HUDEP-2 (cell line): Measurements from ENCODE around the gene CD86.

ENCODE experiments used
- DNase-seq, 76 experiments: peaks; one replicate each; lab custom pipeline; 2025; ENCODE audit not compliant: unreplicated experiment in 76 of 76; lab: John Stamatoyannopoulos, UW

The CD86 gene

DNA sequence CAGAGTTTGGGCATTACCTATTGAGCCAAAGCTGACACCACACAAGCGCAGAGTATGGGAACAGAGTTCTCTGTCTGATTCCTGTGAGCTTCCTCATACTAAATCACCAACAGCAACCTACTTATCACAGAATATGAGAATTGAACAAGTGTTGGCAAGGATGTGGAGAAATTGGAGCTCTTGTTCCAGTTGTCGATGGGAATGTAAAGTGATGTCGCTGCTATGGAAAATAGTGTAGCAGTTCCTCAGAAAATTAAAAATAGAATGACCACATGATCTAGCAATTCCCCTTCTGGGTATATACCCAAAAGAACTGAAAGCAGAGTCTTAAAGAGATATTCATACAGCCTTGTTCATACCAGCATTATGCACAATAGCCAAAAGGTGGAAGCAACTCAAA lies 33.4 kb downstream of the CD86 start:
- no peak for DNase-seq

DNA sequence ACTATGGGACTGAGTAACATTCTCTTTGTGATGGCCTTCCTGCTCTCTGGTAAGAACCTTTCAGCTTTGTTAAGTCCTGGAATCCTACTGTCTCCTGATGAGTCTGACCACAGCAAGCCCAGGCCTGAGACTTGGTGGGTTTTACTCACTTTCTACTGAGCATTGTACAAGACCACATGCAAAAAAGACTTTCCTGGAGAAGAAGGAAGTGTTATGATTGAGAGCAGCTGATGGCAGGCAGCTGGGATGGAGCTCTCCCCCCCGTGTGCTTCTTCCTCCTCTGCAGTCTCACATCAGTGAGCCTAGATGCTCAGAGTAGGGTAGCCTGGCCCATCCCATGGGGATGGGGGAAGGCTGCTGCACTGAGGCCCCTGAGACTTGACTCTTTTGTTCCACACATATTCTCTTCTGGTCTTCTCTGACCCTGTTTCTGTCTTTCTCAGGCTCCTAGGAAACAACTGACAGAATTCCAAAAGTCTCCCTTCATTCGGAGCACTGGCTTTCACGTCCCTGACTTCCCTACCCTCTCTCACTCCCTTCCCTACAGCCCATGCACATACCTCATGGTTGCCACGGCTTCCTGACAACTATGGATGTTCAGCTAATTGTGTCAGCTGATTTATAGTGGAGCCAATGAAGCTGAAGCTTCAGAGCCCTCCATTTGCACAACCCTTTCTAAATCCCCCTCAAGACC lies 36.6 kb downstream of the CD86 start:
- DNase-seq = no peak

DNA sequence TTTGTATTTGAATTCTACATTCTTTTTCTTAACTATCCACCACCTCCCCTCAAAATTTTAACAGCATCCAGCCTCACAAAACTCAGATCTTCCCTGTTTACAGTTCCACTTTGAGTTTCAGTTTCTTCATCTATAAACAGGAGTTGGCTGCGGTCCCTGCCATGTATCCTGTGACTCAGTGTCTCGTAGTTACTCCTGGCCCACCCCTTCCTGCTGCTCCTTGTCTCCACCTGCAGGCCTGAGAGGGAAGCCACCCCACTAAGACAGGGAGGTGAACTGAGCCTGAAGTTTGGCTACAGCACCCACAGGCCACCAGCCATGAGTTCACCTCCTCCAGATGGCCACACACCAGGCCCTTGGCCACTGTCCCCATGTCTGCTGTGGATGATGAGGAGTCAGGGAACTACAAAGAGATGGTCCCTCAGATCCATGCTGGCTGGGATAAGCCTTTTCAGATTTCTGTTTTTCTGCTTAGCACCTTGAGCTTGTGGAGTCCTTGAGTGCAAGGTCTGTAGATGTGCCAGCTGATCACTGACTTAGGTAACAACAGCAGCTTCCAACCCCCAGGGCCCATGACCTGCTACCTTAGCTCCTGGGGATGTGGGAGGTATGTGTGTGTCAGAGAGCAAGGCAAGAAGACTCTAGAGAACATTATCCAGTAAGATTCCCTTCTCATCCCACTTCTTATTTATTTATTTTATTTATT lies 37.5 kb downstream of the CD86 start:
- peak in 13 of 76 experiments; percentile 2 to 25 (median 6) for DNase-seq

DNA sequence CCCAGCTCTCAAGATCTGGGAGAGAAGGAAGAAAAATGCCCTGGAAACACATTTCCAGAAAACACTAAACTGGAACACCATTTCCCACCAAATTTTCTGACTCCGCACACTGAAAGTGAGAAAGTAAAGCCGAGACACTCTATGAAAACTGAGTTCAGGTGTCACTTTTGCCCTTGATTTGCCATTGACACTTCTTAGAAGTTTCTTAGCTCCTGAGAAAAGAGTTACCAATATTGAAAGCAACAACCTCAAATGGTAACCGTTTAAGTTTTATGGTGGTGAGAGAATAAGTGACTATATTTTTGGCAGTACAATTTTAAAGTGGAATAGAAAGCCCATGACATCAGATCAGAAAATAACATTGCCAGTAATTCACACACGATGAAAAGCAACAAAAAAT lies 39.0 kb downstream of the CD86 start:
- no peak for DNase-seq

DNA sequence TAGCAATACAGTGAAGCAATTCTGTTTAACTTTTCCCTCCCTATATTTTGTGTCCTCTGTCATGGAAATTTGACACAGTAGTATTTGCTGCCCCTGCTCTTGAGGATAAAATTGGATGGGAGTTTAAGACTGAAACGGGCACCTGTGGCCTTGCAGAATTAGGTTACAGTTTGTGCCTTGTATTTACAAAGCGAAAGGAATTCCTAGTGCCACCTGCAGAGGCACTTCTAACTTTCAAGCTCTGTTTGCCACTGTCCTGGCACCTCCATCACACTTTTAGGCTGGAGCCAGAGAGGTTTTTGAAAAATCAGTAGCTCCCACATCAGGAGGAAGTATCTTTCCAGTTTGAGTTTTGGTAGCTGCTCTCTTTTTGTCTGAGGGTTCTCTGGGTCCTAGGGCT lies 39.5 kb downstream of the CD86 start:
- no peak for DNase-seq

DNA sequence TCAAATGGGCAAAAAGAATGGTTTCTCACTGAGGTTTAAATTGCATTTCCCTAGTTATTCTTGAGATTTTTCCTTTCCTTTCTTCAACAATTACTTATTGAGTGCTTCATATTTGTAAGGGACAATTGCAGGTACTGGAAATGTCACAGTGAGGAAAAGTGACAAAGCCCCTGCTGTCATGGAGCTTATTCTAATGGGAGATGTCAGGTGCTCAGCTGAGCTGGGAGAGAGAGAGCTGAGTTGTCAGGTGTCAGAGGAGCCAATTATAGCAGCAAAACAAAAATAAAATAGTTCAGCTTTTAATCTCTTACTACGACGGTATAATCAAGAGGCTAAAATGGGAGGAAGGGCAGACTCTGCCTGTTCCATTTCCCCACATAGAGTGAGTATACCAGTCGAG lies 42.0 kb downstream of the CD86 start:
- no peak for DNase-seq

DNA sequence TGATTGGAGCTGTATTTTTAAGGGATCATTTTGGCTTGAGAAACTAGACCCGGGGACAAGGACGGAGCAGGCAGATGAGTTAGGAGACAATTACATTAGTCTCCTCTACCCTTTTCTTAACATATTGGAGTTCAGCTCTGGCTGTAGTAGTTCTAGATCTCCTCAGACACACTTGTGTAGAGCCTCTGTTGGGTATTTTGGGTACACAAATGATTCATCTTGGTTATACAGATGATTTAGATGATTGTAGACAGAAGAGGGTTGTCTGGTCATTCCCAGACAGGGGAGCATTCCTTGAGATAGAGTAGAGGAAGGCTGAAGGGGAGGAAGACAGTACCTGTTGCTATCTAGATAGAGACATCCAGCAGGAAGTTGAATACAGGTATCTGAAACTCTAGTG lies 43.4 kb downstream of the CD86 start:
- no peak for DNase-seq

DNA sequence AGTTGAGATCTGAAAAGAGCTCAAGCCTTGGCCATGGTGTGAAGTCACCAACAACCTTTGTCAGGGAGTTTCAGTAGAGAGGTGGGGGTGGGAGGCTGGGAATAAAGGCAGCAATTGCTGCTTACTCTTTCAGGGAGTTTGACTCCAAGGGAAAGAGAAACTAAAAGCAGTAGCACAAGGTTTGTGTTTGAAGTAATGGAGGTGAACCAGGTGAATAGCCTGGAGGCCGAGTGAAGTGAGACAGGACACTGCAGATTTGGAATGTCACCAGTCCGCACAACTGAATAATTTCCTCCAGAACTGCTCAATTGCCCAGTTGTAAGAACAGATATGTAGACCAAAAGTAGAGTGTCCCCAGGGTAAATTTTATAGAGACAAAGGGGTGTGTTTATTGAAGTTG lies 44.1 kb downstream of the CD86 start:
- no peak for DNase-seq

DNA sequence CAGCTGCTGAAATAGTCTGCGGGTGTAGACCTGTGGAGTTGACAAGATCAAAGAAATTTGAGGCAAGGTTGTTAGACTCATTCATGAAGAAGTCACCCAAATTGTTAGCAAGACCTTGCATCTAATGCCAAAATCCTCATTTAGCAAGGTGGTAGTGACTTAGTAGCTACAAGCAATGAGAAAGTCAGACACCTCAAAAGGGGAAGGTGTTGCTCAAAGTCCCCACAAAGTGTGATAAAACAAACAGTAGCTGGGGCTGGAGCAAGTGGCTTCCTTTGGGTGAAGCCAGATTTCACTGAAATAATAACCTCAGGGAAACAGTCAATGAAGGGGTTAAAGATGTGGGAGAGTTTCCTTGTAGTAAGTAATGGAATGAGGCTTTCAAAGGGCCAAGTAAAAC lies 44.9 kb downstream of the CD86 start:
- no peak for DNase-seq

DNA sequence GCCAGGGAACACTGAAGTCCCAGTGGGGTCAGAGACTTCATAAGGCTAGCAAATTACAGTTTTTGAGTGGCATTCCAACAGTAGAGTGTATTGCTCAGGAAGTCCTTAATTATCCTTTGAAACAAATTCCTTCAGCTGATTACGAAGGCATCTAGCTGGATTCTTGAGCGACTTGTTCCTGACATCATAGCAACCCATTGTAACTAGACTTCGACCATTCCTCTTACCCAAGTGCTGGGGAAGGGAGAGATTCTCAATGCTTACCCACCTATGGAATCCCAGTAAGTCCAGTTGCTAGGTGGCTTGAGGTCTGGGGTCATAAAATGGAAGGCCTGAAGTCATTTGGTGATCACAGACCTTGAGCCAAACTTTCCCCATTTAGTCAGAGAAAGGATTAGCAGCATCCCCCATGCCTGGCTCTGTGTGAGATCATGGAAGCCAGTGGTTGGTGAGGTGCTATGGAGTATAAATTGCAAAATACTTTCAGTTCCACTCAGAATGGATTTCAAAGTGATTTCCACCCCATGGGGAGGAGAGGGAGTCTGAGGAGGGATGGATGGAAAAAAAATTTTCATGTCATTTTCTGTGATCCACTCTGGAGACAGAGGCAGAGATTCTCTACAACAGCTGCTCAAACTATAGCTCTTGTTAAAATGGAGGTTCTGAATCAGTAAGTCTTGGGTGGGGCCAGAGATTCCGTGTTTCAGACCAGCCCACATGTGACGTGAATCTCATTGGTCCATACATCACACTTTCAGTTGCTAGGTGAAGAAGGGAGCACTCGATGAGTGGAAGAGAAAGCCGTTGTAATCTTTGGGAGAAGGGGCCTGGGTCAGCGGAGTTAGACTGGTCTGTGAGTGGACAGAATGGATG lies 45.7 kb downstream of the CD86 start:
- peak in 2 of 76 experiments; percentile 3 to 10 for DNase-seq

DNA sequence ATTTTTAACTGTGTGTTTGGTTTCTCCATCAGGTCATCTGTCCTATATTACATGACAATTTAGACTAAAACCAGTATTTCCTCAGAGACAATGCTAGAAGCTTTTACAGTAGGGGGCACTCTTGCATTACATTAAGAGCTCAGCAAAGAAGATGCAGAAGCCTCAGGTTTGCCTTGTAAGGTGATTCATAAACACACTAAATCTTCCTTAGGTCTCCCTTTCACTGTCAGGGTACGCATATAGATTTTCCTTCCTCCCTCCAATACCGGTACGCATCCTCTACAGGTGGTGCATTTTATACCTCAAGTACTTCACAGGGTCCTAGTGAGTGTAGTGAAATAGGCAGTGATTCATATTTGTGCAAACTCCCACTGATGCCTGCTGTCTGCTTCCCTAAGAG lies 46.5 kb downstream of the CD86 start:
- DNase-seq = peak in 24 of 76 experiments; percentile 2 to 61 (median 29)

DNA sequence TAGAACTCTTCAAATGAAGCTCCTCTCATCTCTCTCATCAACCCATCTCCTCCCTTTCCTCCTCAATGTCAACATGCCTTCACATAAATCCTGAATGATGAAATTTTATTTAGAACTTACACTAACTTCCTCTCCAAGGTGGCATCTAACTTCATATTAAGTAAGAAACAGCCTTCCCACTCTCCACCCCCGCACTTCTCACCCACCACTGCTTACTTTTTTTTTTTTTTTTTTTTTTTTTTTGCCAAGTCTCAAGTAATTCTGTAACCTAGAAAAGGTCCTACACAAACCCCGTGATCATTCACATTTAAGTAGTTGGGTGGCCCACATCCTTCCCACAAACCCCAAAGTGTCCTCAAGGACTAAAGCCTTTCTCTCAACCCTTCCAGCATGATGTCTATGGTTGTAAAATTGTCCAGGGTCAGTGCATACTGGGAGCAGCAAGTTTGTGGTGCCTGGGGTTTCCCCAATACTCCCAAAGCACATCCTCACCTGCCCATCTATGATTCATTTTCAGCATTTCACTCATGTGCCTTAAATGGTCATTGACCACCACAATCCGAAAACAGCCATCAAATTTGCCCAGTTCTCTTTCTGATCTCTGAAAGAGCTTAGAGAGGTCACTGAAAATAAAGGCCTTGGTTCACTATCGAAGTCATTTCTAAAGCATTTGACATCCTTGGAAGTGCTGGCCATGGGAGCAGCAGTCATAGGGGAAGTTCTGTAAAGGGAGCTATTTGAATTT lies 47.2 kb downstream of the CD86 start:
- no peak for DNase-seq

DNA sequence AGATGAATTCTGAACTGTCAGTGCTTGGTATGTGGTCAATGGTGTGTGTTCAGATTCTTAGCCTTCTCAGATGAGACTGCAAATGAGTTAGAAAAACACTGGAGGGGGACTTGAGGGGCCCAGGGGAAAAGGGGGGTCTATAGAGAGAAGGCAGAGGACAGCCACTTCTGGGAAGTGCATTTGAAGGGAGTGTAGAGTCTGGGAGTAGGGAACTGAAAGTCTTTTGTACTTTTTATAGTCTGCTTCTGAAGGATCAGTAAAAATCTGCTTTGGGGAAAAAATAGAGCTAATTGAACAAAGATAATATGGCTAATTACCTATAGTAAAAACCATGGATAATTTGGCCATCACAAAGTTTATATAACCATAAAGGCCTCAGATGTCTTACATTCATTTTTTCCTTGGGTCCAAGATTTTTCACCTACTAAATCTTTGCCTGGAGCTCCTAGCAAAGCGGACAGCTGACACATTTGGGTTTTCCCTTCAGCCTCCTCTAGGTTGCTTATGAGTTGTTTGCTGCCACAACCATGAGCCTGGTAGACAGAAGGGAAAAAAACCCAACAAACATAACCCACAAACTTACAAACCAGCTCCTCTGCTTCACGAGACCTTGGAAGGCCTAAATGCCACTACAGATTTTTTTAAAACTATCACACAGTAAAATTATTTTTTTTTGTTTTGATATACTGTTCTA lies 48.8 kb downstream of the CD86 start:
- DNase-seq = no peak

DNA sequence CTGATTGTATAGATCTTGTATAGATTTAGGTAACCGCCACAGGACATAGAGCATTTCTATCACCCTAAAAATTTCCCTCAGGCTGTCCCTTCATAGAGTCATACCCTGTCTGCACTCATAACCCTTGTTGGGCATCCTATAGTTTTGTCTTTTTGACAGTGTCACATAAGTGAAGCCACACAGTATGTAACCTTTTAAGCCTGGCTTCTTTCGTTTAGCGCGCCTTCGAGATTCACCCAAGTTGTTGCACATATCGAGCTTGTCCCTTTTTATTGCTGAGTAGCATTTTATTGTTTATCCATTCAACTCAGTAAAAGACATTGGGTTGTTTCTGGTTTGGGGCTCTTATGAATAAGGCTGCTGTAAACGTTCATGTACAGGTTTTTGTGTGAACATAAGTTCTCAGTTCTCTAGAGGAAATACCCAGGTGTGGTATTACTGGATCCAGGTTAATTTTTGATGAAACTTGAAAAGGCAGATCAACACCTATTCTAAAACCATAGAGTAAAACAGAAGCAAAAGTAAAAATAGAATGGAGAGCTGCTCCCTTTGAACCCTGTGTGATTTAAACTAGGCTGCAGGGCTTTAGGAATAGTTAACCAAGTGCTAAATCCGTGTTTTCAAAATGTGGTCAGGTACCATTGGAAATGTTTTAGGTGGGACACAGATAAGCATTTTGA lies 49.5 kb downstream of the CD86 start:
- no peak for DNase-seq

DNA sequence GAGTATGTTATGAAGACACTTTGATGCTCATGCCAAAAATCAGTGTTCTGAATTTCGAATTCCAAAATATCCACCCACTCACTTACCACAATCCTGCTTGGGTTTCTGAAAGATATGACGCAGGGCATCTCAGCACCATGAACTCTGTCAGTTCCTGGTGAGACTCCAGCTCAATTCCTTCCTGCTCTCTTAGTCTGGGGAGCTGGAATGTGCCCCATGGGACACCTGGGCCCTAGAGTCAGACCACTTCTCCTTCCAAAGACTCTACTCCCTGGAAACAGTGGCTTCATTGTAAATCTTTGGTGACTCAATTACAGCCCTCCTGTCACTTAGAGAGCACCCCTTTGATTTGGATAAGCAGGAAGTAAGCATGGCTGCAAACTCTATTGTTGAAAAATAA lies 50.5 kb downstream of the CD86 start:
- DNase-seq = no peak

DNA sequence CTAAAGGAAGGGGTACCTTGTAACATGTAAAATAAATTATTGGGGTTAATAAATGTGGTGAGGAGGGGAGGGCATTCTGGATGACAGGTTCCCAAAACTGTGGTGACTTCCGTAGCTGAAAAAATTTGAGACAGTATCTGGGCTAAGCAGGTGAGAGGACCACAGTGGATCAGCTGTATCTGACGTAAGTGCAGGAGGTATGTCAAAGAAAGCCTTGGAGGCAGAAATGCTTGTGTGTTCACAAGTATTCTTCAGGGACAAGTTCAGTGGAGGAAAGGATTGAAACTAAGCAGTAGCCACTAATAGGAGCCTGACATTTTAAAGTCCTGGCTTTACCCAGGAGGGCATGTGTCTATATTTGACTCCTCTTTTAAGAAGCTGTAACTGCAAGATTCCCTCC lies 52.0 kb downstream of the CD86 start:
- DNase-seq = no peak

DNA sequence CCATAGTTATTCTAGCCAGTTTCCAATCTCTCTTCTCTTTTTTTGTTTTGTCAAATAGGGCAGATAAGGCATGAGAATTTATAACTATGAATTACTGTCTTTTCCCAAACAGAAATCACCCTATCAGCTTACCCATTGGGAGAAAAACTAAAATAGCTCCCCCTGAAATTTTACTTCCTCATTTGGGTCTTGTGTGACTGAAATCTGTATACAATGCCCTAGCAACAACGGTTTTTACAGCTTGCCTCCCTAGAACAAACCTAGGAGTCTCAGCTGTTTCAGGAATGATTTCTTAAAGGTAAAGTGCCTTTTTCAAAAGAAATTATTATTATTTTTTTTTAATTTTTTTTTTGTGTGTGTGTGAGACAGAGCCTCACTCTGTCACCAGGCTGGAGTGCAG lies 56.8 kb downstream of the CD86 start:
- DNase-seq = no peak

DNA sequence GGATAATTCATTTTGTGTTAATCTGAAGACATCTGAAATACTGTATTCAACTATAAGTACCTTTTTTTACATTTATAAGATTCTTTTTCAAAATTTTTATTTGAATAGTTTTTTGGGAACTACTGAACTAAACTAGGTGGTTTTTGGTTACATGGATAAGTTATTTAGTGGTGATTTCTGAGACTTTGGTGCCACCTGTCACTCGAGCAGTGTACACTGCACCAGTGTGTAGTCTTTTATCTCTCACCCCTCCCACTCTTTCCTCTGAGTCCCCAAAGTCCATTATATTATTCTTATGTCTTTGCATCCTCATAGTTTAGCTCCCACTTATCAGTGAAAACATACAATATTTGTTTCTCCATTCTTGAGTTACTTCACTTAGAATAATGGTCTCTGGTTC lies 57.6 kb downstream of the CD86 start:
- DNase-seq = no peak

DNA sequence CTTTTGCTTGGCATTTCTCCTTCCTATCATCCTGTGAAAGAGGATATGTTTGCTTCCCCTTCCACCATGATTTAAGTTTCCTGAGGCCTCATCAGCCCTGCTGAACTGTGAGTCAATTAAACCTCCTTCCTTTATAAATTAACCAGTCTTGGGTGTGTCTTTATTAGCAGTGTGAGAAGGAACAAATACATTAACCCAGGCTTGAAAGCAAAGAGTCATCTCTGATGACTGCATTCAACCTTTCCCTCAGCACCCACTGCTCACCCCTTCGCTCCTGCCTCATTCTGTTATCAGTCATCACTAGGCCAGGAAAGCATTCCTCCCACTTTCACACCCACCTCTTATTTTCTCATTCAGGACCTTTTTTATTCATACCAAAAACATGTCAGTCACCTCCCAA lies 68.7 kb downstream of the CD86 start:
- DNase-seq = no peak
